Ovary (tissue), 9 donors: ENCODE data around the gene SYNGR2. TPM values are rescaled to one million over a fixed set of nuclear protein-coding genes. Genes with fewer than 3 reads are reported as not detected.
"Not testable (repeated sequence)": the region's sequence is repeated elsewhere in the genome, so short reads cannot be mapped to it uniquely, and the experiment has no call there.

ENCODE experiments used
- DNase-seq, 5 donors: peaks; one replicate each; pipeline ENCODE4 v3.0.0-alpha.2; 2019 to 2020
- H3K27ac ChIP-seq, 2 donors: fragments of 200-600 bp; one replicate each; pipeline versions ENCODE4 v1.5.1 to v1.8.0; 2019 to 2022
- H3K27me3 ChIP-seq: fragments of 200-600 bp; one replicate; pipeline ENCODE4 v1.8.0; 2022
- H3K36me3 ChIP-seq: fragments of 200-600 bp; sonication (generic); one replicate; pipeline ENCODE4 v1.5.1; 2019
- H3K4me1 ChIP-seq: one replicate; pipeline ENCODE4 v1.8.1; 2013; ENCODE audit warnings: mild to moderate bottlenecking, moderate library complexity; ENCODE audit not compliant: insufficient read depth
- H3K4me3 ChIP-seq: fragments of 200-600 bp; sonication (generic); one replicate; pipeline ENCODE4 v1.5.1; 2017
- H3K9me3 ChIP-seq, 2 donors: fragments of 200-600 bp in 1 of 2; sonication (generic) in 1 of 2; one replicate each; pipeline versions ENCODE4 v1.5.1 to v1.8.1; 2013 to 2019; ENCODE audit warnings: mild to moderate bottlenecking in 1 of 2, moderate library complexity in 1 of 2
- CTCF ChIP-seq, 3 donors: fragments of 450-650 bp in 2 of 3; fragments of 200-600 bp in 1 of 3; IDR thresholded peaks; one replicate each; pipeline versions ENCODE4 v1.5.1 to v1.8.0; 2016 to 2022; ENCODE audit warnings: antibody characterized with exemption in 3 of 3, mild to moderate bottlenecking in 1 of 3
- EP300 ChIP-seq: sonication (generic); formaldehyde crosslinking; IDR thresholded peaks from one replicate; pipeline ENCODE4 v1.6.1; 2017; ENCODE audit warnings: antibody characterized with exemption
- POLR2A ChIP-seq: fragments of 450-650 bp; IDR thresholded peaks from one replicate; pipeline ENCODE4 v1.6.1; 2017; ENCODE audit warnings: antibody characterized with exemption, mild to moderate bottlenecking, moderate library complexity
- WGBS, 3 donors: extraction: QIAGEN DNeasy Blood & Tissue Kit in 1 of 3; methylation state at CpG; one replicate each; pipeline versions ENCODE4 v1.1.5 to v1.1.7; 2013 to 2017; 5-methylcytosine and 5-hydroxymethylcytosine counted together
- intact Hi-C, 4 donors: fragments of 100-400 bp; cut with DNase I; formaldehyde crosslinking; loops; one replicate each; pipeline versions ENCODE4 v1.11.0 to v1.15.1; 2022 to 2023
- polyA plus RNA-seq, 2 donors: library from polyadenylated mRNA; stranded (reverse); fragments of 200-250 nt in 1 of 2; fragments of 350-450 nt in 1 of 2; fragmentation: Illumina TruSeq in 1 of 2; extraction: RNeasy Lipid Tissue Mini Kit (QIAGEN cat#74804) in 1 of 2; gene quantifications; one replicate each; pipeline ENCODE4 v1.2.3, GENCODE V29; 2013 to 2014
- total RNA-seq, 7 donors: library from RNA; depleted of rRNA in 2 of 7; stranded (reverse); fragments of >200 nt in 2 of 7; fragmentation: NEBNext Ultra II Directional in 3 of 7; extraction: Animal tissue kit (Norgen Biotek cat#: 25700) in 3 of 7; gene quantifications; one replicate each; pipeline versions ENCODE4 v1.1.0 to v1.2.4, GENCODE V29; 2016 to 2023
- donor health status: DM: no; HTN: no; CAD: no; lungs with moderate emphysema.
- donor health status: DM: no; HTN: no; CAD: no.
- donor health status: Bipolar disorder and iron deficiency.
- donor health status: DM: yes; HTN: yes; CAD: no.
- donor health status: DM: no; HTN: no; CAD: no.
- donor health status: DM: yes; HTN: yes; CAD: no.

The SYNGR2 gene
- total and polyA plus RNA-seq, 9 donors, result 11.9 to 88.7 (median 45.8) TPM

- H3K4me1 ChIP-seq, result no peaks in the 10 kb centered on the region
- intact Hi-C loops, result no loop called here
- no peaks in the 10 kb centered on the region for H3K36me3 ChIP-seq
- H3K4me3 ChIP-seq, result no peak overlapping the region
- no peaks in the 10 kb centered on the region for H3K9me3 ChIP-seq
- WGBS, 3 donors, result 79 to 87% (median 84%) methylated on average over 15 to 17 of the region's 17 CpGs
- no peaks in the 10 kb centered on the region for H3K27me3 ChIP-seq
- DNase-seq, result no peak
- no peak overlapping the region for H3K27ac ChIP-seq
- no peak for TF ChIP-seq POLR2A
- TF ChIP-seq CTCF (IDR thresholded peaks at IDR 0.05), result no peak
- TF ChIP-seq EP300, result no peak
Measured at GRCh38 chr17:78138204-78139060, 29.9 kb upstream of the SYNGR2 start.

GRCh38 chr17:78139861-78140168 is 28.6 kb upstream of the SYNGR2 start:
- DNase-seq, H3K27me3 ChIP-seq, intact Hi-C loops, H3K4me3 ChIP-seq, H3K36me3 ChIP-seq, H3K27ac ChIP-seq, H3K9me3 ChIP-seq, H3K4me1 ChIP-seq: not testable (repeated sequence)
- WGBS, 3 donors, result 89 to 92% (median 91%) methylated on average over 12 of the region's 12 CpGs

DNA sequence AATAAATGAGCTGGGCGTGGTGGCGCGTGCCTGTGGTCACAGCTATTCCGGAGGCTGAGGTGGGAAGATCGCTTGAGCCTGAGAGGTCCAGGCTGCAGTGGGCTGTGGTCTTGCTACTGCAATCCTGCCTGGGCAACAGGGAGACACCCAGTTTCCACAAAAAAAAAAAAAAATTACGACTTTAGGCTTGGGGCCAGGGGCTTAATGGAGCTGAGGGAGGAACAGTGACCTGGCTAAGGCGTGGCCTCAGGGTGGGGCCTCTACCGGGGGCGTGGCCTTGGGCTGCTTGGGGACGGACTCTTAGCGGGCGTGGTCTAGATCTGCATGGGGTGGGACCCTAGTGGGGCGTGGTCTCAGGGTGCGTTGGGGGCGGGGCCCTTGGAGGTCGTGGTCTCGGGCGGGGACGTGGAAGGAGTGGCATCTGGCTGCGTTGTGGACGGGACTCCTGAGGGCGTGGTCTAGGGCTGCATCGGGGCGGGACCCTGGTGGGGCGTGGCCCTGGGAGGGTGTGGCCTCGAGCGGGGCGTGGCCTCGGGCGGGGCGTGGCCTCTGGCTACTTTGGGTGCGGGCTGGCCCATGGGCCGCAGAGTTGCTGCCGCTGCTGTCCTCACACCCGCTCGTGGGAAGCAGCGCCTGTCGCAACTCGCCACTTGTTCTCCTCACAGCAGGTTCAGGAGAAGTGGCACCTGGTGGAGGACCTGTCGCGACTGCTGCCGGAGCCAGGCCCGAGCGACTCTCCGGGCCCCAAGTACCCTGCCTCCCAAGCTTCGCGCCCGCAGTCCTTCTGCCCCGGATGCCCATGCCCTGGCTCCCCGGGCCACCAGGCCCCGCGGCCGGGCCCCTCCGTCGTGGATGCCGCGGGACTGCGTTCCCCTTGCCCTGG is 28.0 kb upstream of the SYNGR2 start:
- WGBS, 3 donors, result 34 to 37% (median 36%) methylated on average over 56 to 58 of the region's 58 CpGs
- Histone ChIP-seq H3K27ac (no peak overlapping the region), H3K36me3 (no peaks in the 10 kb centered on the region), H3K27me3 (no peaks in the 10 kb centered on the region), H3K4me3 (no peak overlapping the region), H3K9me3 (no peaks in the 10 kb centered on the region), H3K4me1 (peaks cover 15% of the 10 kb centered on the region)
- intact Hi-C loops, result no loop called here
- DNase-seq, result peak; percentile 62 to 82 (median 70)
- no peak for TF ChIP-seq CTCF (IDR thresholded peaks at IDR 0.05)
- TF ChIP-seq POLR2A, result no peak
- no peak for TF ChIP-seq EP300

GRCh38 chr17:78141437-78142118 is 26.8 kb upstream of the SYNGR2 start:
- DNase-seq, result peak in 1 of 5 donors; percentile 23
- H3K27ac ChIP-seq, result no peak overlapping the region
- H3K4me3 ChIP-seq, result no peak overlapping the region
- intact Hi-C loops, result no loop called here
- H3K4me1 ChIP-seq, result peaks cover 21% of the 10 kb centered on the region
- WGBS, 3 donors, result 85 to 90% (median 86%) methylated on average over 20 of the region's 20 CpGs
- H3K27me3 ChIP-seq, result no peaks in the 10 kb centered on the region
- no peak for TF ChIP-seq EP300
- no peak for TF ChIP-seq CTCF (IDR thresholded peaks at IDR 0.05)
- TF ChIP-seq POLR2A, result no peak
- H3K36me3 ChIP-seq, result no peaks in the 10 kb centered on the region
- no peaks in the 10 kb centered on the region for H3K9me3 ChIP-seq
